PC-9 (cell line): Measurements from ENCODE around the gene TGFBR3L.

Experiments
- CTCF ChIP-seq: fragments of 200-600 bp; sonication (generic); conservative IDR thresholded peaks from 2 replicates; pipeline ENCODE4 v1.6.1; 2017; ENCODE audit warnings: mixed run types, antibody characterized with exemption, mild to moderate bottlenecking, moderate library complexity
- EZH2 ChIP-seq: fragments of 200-600 bp; sonication (generic); IDR thresholded peaks from 2 replicates; pipeline ENCODE4 v1.8.0; 2017; ENCODE audit warnings: antibody characterized with exemption, low read depth

GRCh38 chr19:7888145-7888825, 26.3 kb upstream of the TGFBR3L start, which contains the start of gene LRRC8E:
- no peak for TF ChIP-seq CTCF
- no peak for TF ChIP-seq EZH2
